Left ventricle myocardium inferior (tissue), 1 donor: ENCODE results near the gene FLRT2. TPM values are rescaled to one million over a fixed set of nuclear protein-coding genes. Genes with fewer than 3 reads are reported as not detected.

Experiments
- DNase-seq: peaks from one replicate; pipeline ENCODE4 v3.0.0-alpha.2; 2020
- H3K27ac ChIP-seq: fragments of 200-600 bp; replicated peaks from 2 replicates; pipeline ENCODE4 v1.8.0; 2021
- H3K27me3 ChIP-seq: fragments of 200-600 bp; 2 replicates; pipeline ENCODE4 v1.8.0; 2021; ENCODE audit warnings: low read depth
- H3K36me3 ChIP-seq: fragments of 200-600 bp; 2 replicates; pipeline ENCODE4 v1.8.0; 2021
- H3K4me1 ChIP-seq: fragments of 200-600 bp; 2 replicates; pipeline ENCODE4 v1.8.0; 2021
- H3K4me3 ChIP-seq: fragments of 200-600 bp; 2 replicates; pipeline ENCODE4 v1.8.0; 2021; ENCODE audit warnings: mild to moderate bottlenecking, moderate library complexity
- H3K9me3 ChIP-seq: fragments of 200-600 bp; replicated peaks from 2 replicates; pipeline ENCODE4 v1.8.0; 2021
- intact Hi-C: fragments of 100-400 bp; cut with micrococcal nuclease; formaldehyde crosslinking; loops from one replicate; pipeline ENCODE4 v1.11.0; 2022
- total RNA-seq: library from RNA; stranded (reverse); fragmentation: NEBNext Ultra II Directional; extraction: Animal tissue kit (Norgen Biotek cat#: 25700); gene quantifications from one replicate; pipeline ENCODE4 v1.2.1, GENCODE V29; 2021
- TF ChIP-seq, protein P1 (sequence below): fragments of 200-600 bp; IDR thresholded peaks from 2 replicates; pipeline ENCODE4 v1.8.0; 2021; ENCODE audit warnings: antibody characterized with exemption, mild to moderate bottlenecking, borderline replicate concordance
- donor health status: DM: no; HTN: yes; CAD: no; lungs with severe emphysema.

FLRT2 gene
- total RNA-seq, 1 donor from 2014 or later = 4.7 TPM

DNA sequence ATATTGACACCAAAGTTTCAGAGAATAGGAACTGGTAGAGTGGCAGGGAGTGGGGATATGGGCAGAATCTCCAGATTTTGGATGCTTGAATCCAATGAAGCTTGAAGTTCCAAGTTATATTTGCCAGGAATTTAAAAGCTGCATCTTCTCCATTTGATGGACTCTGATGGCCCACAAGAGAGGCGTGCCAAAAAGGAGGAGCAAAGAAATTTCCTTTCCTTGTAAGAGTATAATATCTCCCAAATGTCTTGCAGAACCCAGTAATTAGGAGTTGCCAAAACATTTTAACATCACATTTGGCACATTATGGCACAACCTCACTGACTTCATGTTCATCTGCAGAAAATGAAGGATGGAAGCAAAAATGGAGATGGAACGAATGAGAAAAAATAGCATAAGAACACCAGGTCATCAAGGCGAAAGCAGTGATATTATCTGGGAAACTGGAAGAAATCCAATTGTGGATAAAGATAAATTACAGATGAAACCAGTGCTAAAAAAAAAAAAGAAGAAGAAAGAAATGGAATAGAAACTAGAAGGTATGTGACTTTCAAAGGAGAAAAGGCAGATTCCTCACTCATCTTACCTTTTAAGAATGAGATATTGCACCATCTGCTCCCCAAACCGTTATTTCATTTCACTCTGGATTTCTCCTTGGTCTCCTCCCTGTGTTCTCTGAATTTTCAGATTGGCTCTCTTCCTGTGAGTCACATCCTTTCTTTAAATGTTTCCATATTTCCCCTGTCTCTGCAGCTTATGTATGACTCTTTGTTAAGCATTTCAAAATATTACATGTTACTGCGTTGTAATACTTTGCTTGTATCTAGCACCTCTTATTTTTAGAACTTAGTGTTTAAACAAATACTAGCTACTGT lies 13.5 kb upstream of the FLRT2 start:
- no peaks in the 10 kb centered on the region for H3K4me1 ChIP-seq
- intact Hi-C loops = no loop called here
- no peaks in the 10 kb centered on the region for H3K9me3 ChIP-seq
- no peak overlapping the region for H3K4me3 ChIP-seq
- no peaks in the 10 kb centered on the region for H3K27me3 ChIP-seq
- no peak overlapping the region for H3K27ac ChIP-seq
- H3K36me3 ChIP-seq = no peaks in the 10 kb centered on the region
- TF ChIP-seq, protein P1, sequence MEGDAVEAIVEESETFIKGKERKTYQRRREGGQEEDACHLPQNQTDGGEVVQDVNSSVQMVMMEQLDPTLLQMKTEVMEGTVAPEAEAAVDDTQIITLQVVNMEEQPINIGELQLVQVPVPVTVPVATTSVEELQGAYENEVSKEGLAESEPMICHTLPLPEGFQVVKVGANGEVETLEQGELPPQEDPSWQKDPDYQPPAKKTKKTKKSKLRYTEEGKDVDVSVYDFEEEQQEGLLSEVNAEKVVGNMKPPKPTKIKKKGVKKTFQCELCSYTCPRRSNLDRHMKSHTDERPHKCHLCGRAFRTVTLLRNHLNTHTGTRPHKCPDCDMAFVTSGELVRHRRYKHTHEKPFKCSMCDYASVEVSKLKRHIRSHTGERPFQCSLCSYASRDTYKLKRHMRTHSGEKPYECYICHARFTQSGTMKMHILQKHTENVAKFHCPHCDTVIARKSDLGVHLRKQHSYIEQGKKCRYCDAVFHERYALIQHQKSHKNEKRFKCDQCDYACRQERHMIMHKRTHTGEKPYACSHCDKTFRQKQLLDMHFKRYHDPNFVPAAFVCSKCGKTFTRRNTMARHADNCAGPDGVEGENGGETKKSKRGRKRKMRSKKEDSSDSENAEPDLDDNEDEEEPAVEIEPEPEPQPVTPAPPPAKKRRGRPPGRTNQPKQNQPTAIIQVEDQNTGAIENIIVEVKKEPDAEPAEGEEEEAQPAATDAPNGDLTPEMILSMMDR = no peak
- DNase-seq = no peak

DNA sequence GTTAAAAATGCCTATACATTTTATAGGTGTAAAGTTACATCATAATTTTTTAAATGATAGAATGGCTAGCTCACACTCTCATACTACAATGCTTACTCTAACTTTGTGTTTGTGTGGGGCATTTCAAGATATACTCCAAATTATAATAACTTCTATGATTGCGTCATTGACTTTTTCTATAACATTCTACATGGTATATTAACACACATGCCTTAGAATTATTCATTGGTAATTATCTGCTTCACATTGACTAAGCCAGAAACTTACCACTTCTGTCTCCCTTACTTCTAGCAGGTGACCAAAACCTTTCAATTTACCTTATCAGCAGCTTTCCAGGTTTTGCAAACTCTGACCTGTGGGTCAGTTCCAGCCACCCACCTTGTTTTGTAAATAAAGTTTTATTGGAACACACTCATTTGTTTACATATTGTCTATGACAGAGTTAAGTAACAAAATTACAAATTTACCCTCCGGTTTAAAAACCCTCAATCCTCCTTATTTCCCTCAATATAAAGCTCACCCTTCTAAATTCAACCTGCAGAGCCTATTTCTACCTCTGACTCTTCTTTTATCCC lies 12.7 kb upstream of the FLRT2 start:
- H3K4me3 ChIP-seq = no peak overlapping the region
- no peaks in the 10 kb centered on the region for H3K4me1 ChIP-seq
- TF ChIP-seq, protein P1 = no peak
- intact Hi-C loops = no loop called here
- no peaks in the 10 kb centered on the region for H3K9me3 ChIP-seq
- H3K27me3 ChIP-seq = no peaks in the 10 kb centered on the region
- no peak for DNase-seq
- H3K36me3 ChIP-seq = no peaks in the 10 kb centered on the region
- H3K27ac ChIP-seq = no peak overlapping the region

DNA sequence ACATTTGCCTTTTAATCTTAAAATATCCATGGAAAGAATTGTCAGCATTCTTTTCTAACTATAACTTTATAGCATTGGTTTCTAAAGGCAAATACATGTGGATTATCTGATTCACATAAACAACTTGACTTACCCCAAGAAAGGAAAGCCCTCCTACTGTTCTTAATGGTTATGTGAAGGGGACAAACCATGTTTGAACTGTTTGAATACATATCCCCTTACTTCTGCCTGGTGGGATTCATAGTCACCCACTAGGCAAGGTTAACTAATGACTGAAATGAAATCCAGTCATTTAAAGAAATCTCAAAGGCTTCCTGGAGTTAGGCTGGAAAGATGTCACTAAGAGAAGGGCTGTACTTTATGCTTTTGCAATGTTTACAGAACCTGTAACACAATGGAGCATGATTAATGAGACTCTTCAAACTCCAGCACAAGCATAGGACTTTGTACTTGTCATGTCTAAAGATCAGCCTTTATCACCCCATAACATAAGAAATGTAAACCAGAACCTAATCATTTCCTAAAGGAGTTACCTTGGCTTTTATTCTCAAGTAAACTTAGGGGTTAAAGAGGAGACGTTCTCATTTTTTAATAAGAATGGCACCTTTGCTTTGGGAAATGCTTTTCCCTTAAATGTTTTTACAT lies 10.2 kb upstream of the FLRT2 start:
- TF ChIP-seq, protein P1 = no peak
- Histone ChIP-seq H3K27me3 (no peaks in the 10 kb centered on the region), H3K4me3 (no peak overlapping the region), H3K9me3 (no peaks in the 10 kb centered on the region), H3K4me1 (no peaks in the 10 kb centered on the region), H3K36me3 (no peaks in the 10 kb centered on the region), H3K27ac (no peak overlapping the region)
- intact Hi-C loops = no loop called here
- no peak for DNase-seq

DNA sequence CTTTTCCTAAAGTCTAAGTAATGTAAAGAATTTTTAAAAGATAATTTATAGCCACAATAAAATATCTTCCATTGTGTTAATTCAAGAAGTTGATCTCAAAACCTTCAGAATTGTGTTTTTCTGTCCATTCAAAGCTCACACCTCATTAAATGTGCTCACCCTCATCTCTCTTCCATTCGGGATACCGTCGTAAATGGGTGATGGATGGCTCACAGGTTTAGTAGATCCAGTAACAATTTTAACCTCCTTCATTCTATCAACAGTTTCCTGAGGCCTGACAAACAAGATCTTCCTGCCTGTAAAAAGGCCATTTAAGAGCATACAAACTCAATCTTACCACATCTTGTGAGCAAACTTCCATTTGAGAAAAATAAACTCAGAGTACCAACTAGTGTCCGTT lies 9.4 kb upstream of the FLRT2 start:
- Histone ChIP-seq H3K36me3 (no peaks in the 10 kb centered on the region), H3K4me1 (no peaks in the 10 kb centered on the region), H3K27me3 (no peaks in the 10 kb centered on the region), H3K4me3 (no peak overlapping the region), H3K27ac (no peak overlapping the region), H3K9me3 (no peaks in the 10 kb centered on the region)
- intact Hi-C loops = no loop called here
- DNase-seq = no peak
- TF ChIP-seq, protein P1 = no peak

DNA sequence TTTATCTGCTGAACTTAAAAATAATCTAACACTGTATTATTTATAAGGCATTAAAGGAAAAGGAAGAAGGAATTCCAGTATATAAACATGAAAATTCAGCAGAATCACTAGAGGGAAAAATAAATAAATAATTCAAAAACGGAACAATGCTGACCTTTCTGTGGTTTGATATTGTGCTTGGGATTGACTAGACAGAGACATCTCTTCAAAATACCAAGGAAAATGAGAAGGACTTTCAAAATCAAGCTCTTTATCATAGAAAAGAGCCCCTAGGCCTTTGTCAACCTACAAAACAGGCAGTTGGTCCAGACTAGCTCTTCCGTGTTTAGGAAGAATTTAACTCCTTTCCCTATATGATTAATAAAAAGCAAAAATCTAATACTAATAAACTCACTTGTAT lies 6.3 kb upstream of the FLRT2 start:
- peaks cover 1% of the 10 kb centered on the region for H3K27me3 ChIP-seq
- intact Hi-C loops = no loop called here
- H3K4me1 ChIP-seq = peaks cover 5% of the 10 kb centered on the region
- no peaks in the 10 kb centered on the region for H3K9me3 ChIP-seq
- H3K36me3 ChIP-seq = no peaks in the 10 kb centered on the region
- TF ChIP-seq, protein P1 = no peak
- H3K27ac ChIP-seq = no peak overlapping the region
- no peak overlapping the region for H3K4me3 ChIP-seq
- no peak for DNase-seq
